Epithelial cell of alveolus of lung (primary cell): Measurements from ENCODE around the gene HCAR2. TPM values are rescaled to one million over a fixed set of nuclear protein-coding genes. Genes with fewer than 3 reads are reported as not detected.

Source experiments
- total RNA-seq: library from RNA; depleted of rRNA; stranded (reverse); fragments of >200 nt; gene quantifications from 2 replicates; pipeline ENCODE4 v1.2.1, GENCODE V29; 2015

The HCAR2 gene
- not detected in 2 replicates for total RNA-seq

DNA sequence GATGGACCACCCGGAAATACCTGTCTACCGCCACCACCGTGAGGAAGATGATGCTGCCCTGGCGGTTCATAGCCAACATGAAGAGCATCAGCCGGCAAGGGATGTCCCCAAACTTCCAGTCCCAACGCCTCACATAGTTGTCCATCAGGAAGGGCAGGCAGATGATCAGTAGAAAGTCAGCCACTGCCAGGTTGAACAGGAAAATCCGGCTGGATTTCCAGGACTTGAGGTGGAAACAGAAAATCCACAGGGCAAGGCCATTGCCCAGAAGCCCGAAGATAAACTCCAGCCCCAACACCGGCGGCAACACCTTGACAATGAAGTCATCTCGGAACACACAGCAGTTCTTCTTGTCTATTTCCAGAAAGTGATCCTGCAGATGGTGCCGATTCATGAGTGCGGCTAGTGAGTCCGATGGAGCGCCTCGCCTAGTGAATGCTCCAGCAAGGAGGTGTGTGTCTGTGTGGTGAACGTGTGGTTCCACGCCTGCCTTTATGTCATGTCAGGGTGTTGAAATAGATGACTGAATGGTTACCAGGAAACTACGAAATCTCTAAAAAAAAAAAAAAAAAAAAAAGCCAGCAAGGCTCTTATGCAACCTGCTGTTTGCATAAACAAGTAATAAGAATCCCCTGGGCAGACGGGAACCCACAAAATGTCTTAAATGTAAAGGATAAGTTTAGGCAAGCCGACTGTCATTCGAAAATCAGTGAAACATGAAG lies at the start of gene HCAR2:
Gene HCAR2, minus strand, starts transcription at position 468 of the 722 bp plus-strand sequence. Its CDS starts 74 bp downstream, at position 394.

DNA sequence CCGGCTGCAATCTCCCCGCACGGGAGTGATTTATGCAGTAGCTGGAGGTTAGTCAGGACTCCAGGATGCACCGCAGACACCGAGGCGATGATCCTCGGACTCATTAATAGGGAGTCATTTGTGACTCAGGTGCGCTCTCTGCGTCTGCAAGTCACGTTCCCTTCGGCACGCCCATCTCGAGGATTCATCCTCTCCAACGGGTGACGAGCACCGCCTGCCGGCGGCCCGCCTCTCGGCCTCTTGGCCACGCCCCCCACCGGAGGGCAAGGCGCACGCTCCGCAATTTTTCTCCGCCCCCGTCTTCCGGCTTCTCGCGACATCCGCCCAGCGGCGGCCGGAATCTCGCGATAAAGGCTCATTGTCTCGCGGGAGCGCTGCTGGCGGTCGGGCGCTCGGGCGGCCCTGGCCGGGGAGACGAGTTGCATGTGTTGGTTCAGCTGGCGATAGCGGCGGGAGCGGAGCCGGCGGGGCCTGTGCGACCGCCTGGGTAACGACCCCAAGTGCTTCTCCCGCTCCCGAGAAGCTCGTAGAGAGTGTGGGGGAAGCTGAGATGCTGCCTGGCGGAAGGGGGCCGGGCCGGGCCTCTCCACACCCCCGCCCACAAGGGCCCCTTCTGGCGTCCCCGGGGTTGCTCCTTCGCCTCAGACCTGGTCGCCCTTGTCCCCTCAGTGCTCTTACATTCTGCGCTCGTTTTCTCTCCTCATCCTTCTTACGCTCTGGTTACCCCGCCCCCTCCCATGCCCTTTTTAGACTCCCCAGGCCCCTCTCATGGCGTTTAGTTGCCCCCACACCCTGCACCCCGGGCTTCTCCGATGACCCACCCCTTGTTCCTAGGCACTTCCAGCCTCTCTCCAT lies 49.5 kb upstream of the HCAR2 start, which contains the start of gene DENR:
Gene DENR, plus strand, starts transcription at position 361 of the 855 bp plus-strand sequence. CDS start 878 bp downstream, outside the sequence.

DNA sequence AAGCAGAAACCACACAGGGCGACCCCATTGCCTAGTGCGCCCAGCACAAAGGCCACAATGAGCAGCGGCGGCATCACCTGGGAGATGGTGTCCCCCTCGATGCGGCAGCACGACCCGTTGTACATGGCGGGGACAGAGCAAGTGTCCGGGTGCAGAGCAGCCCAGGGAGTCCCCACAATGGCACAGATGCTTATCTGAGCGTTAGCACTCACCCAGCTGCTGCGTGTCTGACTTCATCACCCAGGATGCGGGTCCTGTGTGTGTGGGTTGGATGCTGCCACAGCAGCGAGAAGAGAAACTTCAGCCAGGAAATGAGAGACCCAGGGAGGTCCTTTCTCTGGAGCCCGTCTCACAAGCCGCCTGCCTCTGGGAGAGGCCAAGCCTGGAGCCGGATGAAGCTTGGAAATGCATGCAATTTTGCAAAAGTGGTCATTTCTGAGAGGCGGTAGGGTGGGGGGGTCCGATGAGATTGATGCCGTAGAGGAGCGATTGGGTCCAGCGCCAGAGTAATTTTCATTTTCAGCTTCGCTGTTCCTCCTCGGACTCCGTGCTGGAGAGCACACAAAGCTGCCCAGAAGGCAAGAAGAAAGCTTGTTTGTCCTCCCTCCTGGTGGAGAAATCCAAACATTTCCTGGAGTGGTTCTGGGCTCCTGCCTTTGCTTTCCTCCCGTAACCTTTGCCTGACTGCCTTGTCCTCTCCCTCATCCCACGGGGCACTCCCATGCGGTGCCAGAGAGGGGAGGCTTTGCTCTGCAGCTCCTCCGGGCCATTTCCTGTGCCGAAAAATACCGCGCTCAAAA lies 27.3 kb upstream of the HCAR2 start, which contains the start of gene HCAR1:
Gene HCAR1, minus strand, starts transcription at position 630 of the 800 bp plus-strand sequence. Its CDS starts 505 bp downstream, at position 125.

GRCh38 chr12:122716658-122717057 lies 13.5 kb upstream of the HCAR2 start, which contains the start of gene HCAR3:
HCAR3 (minus strand) TSS chr12:122716811; CDS start chr12:122716737, 74 bp downstream.

Other genes with a start within 250 kb of the HCAR2 start
- 8.9 and 12.8 TPM in 2 replicates for gene ZCCHC8, start 202.4 kb downstream of the HCAR2 start, total RNA-seq
- 22.8 and 39.3 TPM in 2 replicates for gene RSRC2, start 176.4 kb downstream of the HCAR2 start, total RNA-seq
- 14.1 and 23.3 TPM in 2 replicates for gene KNTC1, start 176.1 kb downstream of the HCAR2 start, total RNA-seq
- gene HCAR3, start 13.5 kb upstream of the HCAR2 start, total RNA-seq = not detected in 2 replicates
- 0.08 and 0.13 TPM in 2 replicates for gene HCAR1, start 27.5 kb upstream of the HCAR2 start, total RNA-seq
- gene DENR, start 49.5 kb upstream of the HCAR2 start, total RNA-seq = 25.7 and 30.1 TPM in 2 replicates
- 0.13 and 0.72 TPM in 2 replicates for gene CCDC62, start 71.2 kb upstream of the HCAR2 start, total RNA-seq
- gene HIP1R, start 132.1 kb upstream of the HCAR2 start, total RNA-seq = 4.2 and 15.5 TPM in 2 replicates
- gene VPS37B, start 192.8 kb upstream of the HCAR2 start, total RNA-seq = 26.6 and 37.0 TPM in 2 replicates